A549 (cell line): ENCODE results near the gene TMEM131.

Source experiments
- CTCF ChIP-seq: fragments of >200 bp; sonication (Bioruptor Twin); formaldehyde crosslinking; IDR thresholded peaks from 3 replicates; pipeline ENCODE4 v1.5.1; 2016
- POLR2A ChIP-seq: IDR thresholded peaks from 2 replicates; pipeline ENCODE4 v1.6.1; 2012; ENCODE audit warnings: mild to moderate bottlenecking, low read length

GRCh38 chr2:97845818-97846217 is 149.9 kb downstream of the TMEM131 start:
- TF ChIP-seq CTCF (no peak), POLR2A (no peak)
